Stimulated activated CD4-positive, alpha-beta T cell treated with anti-CD3 and anti-CD28 coated beads, TNF-alpha, amount 100 ng/mL, for 1 hour (primary cell): ENCODE measurements around the gene POU2AF3.

Experiments used
- DNase-seq, 3 donors: peaks; one replicate each; pipeline ENCODE4 v3.0.0-alpha.2; 2020; ENCODE audit warnings: low read depth in 3 of 3, low spot score in 1 of 3

POU2AF3 gene

GRCh38 chr11:111327908-111328624, 29.7 kb downstream of the POU2AF3 start:
- DNase-seq, result no peak

DNA sequence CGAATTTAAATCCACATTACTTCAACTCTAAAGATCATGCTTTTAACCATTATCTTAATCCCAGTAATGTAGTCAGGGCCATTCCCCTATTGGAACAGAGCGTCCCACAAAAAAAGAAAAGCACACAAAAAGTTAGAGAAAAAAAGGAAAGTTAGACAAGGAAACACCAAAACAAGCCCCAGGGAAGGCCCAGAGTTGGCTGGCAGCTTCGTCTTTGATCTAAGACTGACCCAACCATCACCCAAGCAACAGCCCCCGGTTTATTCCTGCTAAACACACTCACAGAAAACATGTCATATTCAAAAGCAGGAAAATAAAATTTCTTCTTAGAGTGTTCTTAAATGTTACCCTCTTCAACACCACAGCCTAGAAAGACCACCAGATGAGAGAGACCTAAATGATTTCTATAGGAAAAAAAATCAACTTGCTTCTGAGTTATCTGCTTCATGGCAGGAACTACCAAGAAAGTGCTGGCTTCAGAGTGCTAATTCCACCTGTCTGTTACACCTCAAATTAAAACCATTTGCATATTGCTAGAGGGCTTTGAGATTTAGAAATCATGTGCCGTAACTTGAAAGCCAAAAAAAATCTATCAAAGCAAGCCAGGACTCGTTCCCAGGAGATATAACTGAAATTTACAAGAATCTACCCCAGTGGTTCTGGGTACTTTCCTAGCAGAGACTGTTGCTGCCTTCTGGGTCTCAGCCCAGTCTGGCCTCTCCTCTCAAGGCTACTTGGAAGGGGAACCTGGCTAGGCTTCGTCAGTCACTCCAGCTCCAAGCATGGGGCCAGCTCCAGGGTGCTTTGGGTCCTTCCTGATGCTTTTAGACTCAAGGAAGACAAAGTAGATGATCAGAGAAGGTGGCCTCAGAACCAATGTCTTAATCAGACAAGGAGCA, 31.2 kb downstream of the POU2AF3 start:
- no peak for DNase-seq

GRCh38 chr11:111330234-111330893, 32.0 kb downstream of the POU2AF3 start:
- DNase-seq, result no peak

- DNase-seq, result no peak
These were observed 33.5 kb downstream of the POU2AF3 start for GRCh38 chr11:111331711-111332479.

GRCh38 chr11:111334532-111335502, 36.5 kb downstream of the POU2AF3 start:
- no peak for DNase-seq

DNA sequence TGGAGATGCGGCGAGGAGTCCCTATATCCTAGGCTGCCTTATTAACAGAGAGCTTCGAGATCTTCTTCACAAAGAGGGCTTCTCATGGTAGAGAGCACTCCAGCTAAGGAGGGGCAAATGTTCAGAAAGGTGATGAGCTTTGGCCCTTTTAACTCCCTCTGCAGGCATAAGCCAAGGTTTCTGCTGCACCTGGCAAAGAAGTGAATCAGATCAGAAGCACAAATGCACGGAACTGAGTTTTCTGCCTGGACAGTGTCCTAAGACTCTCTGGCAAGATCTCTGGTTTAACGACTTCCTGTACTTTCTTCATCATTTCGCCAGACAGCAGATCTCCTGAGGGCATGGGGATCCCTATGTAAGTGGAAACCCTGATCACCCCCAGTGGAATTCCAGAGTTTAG, 37.2 kb downstream of the POU2AF3 start:
- no peak for DNase-seq

DNA sequence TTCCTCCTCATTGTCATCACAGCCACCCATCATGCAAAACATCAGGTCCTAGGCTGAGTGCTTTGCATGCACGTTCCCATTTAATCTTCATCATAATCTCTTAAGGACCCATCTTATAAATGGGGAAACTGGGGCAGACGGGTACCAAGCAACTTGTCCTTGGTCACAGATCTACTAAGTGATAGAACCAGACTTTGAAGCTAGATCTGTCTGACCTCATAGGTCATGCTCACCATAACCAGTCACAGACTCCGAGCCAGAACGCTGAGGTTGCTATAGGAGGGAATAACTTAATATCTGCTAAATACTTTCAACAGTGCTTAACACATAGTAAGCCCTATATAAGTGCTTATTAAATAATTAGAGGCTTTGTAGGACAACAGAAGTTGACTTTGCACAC, 37.7 kb downstream of the POU2AF3 start:
- DNase-seq, result no peak

- no peak for DNase-seq
These were observed 38.4 kb downstream of the POU2AF3 start for GRCh38 chr11:111336582-111337256.

DNA sequence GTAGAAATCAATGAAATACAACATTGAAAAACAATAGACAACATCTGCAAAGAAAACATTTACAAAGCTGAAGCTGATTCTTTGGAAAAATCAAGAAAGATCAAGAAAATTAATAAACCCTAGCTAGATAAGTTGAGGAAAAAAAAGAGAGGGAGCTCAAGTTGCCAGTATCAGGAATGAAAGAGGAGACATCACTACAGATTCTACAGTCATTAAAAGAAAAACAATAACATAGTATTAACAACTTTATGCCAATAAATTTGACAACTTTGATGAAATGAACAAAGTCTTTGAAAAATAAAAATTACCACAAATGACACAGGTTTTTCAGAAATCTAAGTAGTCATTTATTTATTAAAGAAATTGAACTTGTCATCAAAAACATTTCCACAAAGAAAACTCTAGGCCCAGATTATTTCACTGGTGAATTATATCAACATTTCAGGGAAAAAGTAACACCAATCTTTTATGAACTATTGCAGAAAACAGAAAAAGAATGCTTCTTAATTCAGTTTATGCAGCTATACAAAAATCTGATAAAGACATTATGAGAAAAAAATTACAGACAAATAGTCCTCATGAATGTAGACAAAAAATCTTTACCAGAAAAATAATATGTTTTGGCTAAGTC, 41.5 kb downstream of the POU2AF3 start:
- DNase-seq, result no peak

GRCh38 chr11:111342329-111342728, 44.0 kb downstream of the POU2AF3 start:
- DNase-seq, result no peak

DNA sequence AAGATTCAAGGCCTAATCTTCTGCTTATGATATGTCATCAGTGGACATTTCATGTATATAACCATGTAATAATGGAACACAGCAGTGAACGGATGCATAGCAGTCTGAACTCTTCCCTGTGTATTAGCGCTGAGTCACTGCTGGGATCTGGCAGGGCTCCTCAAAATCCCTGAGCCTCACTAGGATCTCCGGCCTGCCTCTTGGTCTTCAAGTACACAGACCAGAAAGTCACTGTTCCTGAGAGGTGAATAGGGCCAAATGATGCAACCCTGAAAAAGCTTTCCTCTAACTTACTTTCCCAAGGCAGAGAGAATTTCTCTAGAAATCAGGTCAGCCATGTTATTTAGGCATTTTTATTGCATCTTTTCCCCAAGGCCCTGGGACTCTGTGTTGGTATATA, 45.7 kb downstream of the POU2AF3 start:
- DNase-seq, result no peak

DNA sequence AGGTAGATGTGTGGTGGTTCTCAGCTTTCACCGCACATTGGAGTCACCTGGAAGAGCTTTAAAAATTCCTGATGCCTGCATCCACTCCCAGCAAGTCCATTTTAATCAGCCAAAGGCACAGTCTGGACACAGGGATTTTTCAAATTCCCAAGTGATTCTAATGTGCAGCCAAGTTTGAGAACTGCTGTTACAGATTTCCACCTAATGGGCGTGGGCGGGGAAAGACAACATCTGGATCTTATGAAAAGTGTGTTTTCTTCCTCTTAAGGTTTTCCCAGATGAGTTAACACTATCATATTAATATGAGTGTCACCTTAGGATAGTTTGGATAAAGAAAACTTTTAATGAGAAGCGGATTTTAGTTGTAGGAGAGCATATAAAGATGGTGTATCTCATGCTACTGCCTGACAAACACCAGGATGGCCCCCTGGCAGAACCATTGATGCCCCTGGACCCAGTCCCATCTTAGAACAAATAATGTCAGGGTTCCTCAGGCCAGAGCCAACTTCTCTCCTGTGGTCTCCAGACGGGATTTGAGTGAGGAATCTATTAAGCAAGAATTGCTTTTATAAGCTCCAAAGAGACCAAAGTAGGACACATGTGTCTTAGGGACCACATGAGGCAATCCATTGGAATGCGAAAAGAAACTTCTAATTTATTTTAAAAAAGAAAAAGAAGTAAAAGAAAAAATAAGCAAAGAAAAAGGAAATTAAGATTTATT, 48.8 kb downstream of the POU2AF3 start:
- DNase-seq, result no peak

DNA sequence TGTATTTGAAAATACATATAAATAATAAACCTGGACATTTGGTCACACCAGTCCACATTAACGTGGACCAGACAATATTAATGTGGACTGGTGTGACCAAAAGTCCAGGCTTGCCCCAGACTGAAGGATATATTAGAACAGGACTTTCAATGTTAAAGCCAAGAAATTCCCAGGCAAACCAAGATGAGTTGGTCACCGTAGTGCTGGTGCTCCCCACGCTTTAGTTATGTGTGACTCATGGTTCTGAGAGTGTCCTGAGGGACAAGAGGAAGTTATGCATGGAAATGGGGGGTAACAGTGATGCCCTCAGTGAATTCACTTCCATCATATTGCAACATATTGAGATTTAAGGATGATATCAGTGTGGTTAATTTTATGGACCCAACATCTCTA, 49.4 kb downstream of the POU2AF3 start:
- DNase-seq, result no peak

DNA sequence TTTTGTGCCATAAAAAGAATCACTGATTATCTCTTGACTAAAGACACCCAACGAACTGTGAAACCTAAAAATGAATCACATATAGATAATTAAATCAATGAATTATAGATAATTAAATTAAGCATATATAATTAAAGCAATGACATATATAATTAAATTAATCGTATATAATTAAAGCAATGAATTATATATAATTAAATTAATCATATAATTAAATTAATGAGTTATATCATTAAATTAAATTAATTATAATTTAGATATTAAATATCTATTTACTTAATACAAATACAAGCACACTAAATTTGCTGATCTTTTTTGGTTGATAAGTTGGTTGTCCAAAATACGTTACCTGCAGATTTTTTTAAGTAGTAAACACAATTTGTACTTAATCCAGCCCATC, 49.8 kb downstream of the POU2AF3 start:
- DNase-seq, result no peak

DNA sequence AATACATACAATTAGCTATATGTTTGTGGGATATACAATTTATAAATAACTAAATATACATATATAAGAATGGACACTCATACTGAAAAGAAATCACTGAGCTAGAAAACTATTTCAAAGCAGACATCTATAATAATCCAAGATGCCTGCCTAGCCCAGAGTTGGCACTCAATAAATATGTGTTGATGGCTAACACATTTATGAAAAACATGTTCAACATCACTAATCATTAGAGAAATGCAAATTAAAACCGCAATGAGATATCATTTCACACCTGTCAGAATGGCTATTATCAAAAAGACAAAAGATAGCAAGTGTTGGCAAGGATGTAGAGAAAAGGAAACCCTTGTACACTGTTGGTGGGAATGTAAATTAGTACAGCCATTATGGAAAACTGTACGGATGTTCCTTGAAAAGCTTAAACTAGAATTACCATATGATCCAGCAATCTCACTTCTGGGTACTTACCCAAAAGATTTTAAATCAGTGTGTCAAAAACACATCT, 50.9 kb downstream of the POU2AF3 start:
- DNase-seq, result no peak

GRCh38 chr11:111350811-111351210, 52.5 kb downstream of the POU2AF3 start:
- DNase-seq, result no peak

DNA sequence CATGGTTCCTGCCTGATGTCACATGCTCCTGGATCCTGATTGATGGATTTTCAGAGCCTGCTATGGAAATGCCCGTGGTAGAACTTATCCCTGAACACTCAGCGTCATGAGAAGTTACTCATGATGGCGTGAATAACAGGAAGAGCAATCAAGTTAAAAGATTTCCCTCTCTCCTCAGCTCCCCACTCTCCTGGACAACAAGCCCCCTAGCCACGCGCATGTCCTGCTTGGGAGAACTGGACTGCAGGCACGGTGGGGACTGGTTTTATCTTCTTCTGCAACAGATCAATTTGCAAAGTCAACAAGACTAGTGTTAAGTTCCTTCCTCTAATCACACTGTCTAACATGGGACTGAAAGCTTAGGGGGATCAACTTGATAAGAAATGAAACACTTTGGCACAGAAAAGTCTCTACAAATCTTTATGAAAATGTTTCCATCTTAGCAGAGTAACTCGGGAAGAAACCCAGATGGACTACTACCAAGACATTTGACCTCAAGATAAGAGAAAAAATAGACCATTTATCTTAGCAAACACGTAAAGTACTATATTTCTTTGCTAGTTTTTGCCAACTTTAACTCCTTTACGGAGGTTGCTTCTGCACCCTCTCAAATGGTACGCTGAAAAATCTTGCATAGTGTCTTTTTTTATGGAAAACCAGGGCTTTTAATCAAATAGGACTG, 53.2 kb downstream of the POU2AF3 start:
- no peak for DNase-seq
